GM10266 (cell line): ENCODE results near the gene ZC2HC1C.

ENCODE experiments used
- DNase-seq: peaks from one replicate; pipeline ENCODE4 v3.0.0; 2012; ENCODE audit errors: extremely low spot score
- TF ChIP-seq, protein P1 (sequence below): IDR thresholded peaks from 2 replicates; pipeline ENCODE4 v1.5.1; 2012; ENCODE audit warnings: mild to moderate bottlenecking, low read depth; ENCODE audit not compliant: control insufficient read depth, insufficient read depth; ENCODE audit errors: missing control alignments

Gene ZC2HC1C

DNA sequence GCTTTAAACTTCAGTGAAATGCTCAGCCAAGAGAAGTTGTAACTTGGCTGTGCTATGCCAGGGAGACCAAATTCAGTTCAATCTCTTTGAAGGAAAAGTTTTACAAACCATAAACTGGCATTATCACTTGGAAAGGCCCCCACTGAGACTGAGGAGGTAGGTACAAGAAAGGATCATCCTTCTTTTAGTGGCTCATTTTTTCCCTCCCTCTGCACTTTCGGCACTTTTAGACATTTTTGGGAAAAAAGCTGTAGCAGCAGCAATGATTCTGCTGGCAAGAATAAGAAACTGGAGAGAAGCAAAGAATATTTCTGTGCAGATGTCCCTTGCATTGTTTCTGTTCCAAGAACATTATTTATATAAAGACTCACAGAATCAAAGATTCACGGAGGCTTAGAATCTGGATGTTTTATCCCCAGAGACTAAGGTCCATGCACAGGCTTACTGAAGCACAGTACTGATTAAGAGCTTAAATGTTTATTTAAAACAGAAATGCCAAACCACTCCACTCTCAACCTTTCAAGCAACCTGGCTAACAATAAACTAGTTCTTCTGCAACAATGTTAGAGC lies 12.3 kb downstream of the ZC2HC1C start:
- TF ChIP-seq, protein P1, sequence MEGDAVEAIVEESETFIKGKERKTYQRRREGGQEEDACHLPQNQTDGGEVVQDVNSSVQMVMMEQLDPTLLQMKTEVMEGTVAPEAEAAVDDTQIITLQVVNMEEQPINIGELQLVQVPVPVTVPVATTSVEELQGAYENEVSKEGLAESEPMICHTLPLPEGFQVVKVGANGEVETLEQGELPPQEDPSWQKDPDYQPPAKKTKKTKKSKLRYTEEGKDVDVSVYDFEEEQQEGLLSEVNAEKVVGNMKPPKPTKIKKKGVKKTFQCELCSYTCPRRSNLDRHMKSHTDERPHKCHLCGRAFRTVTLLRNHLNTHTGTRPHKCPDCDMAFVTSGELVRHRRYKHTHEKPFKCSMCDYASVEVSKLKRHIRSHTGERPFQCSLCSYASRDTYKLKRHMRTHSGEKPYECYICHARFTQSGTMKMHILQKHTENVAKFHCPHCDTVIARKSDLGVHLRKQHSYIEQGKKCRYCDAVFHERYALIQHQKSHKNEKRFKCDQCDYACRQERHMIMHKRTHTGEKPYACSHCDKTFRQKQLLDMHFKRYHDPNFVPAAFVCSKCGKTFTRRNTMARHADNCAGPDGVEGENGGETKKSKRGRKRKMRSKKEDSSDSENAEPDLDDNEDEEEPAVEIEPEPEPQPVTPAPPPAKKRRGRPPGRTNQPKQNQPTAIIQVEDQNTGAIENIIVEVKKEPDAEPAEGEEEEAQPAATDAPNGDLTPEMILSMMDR, result no peak
- DNase-seq, result no peak

DNA sequence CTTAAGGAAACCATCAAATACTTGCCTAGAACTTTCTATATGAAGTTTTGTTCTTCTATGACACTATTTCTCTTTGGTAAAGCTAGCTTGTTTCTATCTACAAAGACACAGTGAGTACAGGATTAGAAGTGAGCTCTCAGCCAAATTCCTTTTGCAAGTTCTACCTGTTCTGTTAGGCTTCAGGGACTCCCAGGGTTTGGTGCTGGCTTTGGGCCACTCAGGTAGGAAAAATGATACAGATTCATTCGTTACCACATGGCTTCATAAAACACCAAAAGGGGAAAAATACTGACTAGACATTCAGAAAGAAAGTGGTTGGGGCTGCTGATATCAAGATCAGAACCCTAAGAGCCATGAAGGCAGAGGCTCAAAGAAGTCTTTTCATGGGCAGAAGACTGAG lies 13.8 kb downstream of the ZC2HC1C start:
- no peak for DNase-seq
- TF ChIP-seq, protein P1, result no peak

DNA sequence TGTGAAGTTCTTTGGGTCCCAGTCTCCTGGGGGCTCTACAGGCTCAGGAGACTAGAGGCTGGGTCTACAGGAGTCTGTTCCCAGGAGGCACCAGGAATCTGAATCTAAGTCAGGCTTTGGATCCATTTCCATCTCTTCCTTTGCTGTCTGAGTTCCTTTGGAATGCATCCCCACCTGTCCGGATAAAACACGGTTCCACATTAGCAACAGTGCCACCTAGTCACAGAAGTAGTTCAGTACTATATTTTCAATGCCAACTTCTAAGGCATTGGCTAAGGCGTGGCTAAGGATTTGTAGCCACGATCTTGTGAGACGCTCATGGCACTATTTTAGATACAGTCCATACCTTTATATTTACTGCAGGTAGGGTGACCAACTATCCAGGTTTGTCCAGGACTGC lies 15.1 kb downstream of the ZC2HC1C start:
- TF ChIP-seq, protein P1, result no peak
- no peak for DNase-seq

DNA sequence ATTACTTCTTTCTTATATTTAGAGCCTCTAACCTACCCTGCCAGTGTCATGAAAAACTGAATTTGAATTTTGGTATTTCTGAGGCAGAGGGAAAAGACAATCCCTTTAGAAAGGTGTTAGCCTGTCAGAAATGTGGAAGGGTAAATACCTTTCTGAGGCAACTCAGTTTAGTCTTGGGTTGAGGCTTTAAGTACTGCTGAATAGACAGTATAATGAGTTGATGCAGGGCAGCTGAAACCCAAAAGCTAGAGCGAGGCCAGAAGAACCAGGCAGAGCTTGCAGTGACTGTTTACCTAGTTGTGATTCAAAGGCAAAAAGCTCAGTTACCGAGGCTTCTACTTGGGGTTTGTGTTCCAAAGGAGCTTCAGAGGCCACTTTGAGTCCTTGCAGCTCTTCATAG lies 18.7 kb downstream of the ZC2HC1C start:
- TF ChIP-seq, protein P1, result no peak

DNA sequence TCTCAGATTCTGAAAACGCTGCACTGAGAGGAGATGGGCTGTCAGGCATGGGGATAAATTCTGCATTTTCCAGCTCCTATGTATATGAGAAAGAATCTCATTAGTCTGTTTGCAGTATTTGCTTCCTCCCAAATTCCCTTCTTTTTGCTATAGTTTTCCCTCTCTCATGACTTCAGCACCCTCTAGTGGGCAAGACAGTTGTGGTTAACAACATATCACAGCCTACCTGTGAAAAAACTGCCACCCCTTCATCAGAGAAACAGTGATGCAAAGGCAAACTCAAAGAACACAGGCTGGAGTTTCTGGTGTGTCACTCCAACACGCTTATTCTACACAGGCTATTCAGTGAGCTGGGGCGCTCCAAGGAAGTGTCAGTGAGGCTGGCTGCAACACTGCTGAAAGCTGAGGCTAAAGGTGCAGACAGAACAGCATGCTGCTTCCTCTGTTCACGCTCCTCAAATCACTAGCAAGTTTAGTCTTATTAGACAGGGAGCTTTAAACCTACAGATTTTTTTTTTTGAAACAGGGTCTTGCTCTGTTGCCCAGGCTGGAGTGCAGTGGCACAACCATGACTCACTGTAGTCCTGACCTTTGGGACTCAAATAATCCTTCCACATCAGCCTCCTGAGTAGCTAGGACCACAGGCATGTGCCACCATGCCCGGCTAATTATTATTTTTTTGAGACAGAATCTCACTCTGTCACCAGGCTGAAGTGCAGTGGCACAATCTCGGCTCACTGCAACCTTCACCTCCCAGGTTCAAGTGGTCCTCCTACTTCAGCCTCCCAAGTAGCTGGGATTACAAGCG lies 19.3 kb downstream of the ZC2HC1C start:
- DNase-seq, result peak; percentile 38
- TF ChIP-seq, protein P1, result peak; percentile 76

More for the DNA sequence above, 18.7 kb downstream of the ZC2HC1C start:
- no peak for DNase-seq

DNA sequence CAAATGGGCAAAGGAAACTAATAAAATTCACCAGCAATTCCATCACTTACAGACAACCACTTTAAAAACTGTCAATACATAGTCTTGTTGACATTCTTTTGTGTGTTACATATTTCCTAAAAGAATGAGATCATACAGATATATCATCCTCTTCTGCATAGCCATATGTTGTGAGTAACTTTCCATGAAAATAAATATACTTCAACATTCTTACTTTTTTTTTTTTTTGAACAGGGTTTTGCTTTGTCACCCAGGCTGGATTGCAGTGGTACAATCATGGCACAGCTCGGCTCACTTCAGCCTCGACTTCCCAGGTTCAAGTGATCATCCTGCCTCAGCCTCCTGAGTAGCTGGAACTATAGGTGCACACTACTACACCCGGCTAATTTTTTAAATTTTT lies 20.9 kb downstream of the ZC2HC1C start:
- DNase-seq, result no peak
- TF ChIP-seq, protein P1, result no peak

DNA sequence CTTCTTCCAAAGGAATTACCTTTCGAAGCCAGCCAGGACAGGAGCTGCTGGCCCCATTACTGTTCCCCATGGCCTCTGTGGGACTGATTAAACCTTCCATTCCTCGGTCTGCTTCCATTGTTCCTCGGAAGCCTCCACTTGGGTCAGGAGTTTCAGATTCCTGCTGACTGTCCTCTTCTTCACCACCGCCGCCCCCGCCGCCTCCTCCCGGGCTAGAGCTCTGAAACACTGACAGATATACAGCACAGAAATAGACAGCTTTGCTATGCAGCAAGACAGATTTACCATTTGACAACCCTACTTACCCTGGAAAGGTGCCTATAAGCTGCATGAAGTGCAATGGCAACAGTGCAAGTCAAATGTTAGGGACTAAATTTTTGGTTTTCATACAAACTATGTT lies 21.8 kb downstream of the ZC2HC1C start:
- no peak for DNase-seq
- TF ChIP-seq, protein P1, result no peak
